AG09319 (cell line): Measurements from ENCODE around the gene CELA2B.
"Not testable (repeated sequence)": the region's sequence is repeated elsewhere in the genome, so short reads cannot be mapped to it uniquely, and the experiment has no call there.

ENCODE experiments used
- DNase-seq: peaks from one replicate; pipeline ENCODE4 v3.0.0-alpha.2; 2010; ENCODE audit warnings: low read depth; ENCODE audit errors: extremely low read depth
- TF ChIP-seq, protein P1 (sequence below): IDR thresholded peaks from 2 replicates; pipeline ENCODE4 v1.5.1; 2011; ENCODE audit warnings: low read depth, mild to moderate bottlenecking, inconsistent platforms, low read length, moderate library complexity

The CELA2B gene

GRCh38 chr1:15455522-15455921 is 20.4 kb upstream of the CELA2B start:
- TF ChIP-seq, protein P1, sequence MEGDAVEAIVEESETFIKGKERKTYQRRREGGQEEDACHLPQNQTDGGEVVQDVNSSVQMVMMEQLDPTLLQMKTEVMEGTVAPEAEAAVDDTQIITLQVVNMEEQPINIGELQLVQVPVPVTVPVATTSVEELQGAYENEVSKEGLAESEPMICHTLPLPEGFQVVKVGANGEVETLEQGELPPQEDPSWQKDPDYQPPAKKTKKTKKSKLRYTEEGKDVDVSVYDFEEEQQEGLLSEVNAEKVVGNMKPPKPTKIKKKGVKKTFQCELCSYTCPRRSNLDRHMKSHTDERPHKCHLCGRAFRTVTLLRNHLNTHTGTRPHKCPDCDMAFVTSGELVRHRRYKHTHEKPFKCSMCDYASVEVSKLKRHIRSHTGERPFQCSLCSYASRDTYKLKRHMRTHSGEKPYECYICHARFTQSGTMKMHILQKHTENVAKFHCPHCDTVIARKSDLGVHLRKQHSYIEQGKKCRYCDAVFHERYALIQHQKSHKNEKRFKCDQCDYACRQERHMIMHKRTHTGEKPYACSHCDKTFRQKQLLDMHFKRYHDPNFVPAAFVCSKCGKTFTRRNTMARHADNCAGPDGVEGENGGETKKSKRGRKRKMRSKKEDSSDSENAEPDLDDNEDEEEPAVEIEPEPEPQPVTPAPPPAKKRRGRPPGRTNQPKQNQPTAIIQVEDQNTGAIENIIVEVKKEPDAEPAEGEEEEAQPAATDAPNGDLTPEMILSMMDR = no peak

DNA sequence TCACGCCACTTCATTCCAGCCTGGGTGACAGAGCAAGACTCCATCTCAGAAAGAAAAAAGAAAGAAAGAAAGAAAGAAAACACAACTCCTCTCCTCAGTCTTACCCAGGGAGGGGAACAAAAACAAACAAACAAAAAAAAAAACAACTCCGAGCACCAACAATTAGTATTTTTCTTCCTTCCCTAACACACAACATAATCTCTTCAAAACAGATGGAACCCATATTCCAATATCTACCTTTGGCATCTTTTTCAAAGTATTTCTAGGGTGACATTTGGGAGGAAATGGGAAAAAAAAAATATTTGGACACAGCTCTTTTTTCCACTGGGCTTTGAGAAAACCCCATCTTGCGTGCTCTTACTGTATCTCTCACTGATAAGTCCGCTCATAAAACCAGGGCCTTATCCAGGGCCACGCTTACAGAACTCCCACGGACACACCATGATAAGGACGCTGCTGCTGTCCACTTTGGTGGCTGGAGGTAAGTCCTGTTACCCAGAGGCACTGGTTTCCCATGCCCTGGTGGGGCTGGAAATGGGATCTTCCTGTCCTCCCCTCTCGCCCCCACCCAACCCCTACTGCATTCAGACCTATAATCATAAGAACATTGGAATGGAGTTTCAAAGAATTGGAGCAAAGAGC is 19.5 kb upstream of the CELA2B start, which contains the start of gene CELA2A:
Gene CELA2A, plus strand, starts transcription at position 420 of the 642 bp plus-strand sequence. Its CDS starts 22 bp downstream, at position 442.
- no peak for DNase-seq

More at GRCh38 chr1:15455522-15455921, 20.4 kb upstream of the CELA2B start:
- DNase-seq = peak; percentile 55

DNA sequence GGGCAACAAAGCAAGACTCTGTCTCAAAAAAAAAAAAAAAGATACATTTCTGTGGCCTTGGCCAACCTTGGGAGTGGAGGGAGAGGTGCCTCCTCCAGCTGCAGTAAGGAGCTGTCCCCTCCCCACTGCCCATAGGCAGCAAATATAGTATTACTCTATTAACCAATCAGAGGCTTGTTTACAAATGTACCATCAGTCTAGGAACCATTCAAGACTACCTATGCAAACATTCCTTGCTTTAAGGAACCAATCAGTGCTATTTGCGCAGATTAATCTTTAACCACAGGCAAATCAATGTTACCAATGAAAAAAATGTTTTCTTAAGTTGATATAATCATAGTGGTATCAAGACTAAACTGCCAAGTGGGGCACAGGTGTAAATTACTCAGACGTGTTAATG is 18.3 kb upstream of the CELA2B start:
- TF ChIP-seq, protein P1 = no peak
- DNase-seq = no peak

More for the DNA sequence above, 19.5 kb upstream of the CELA2B start, which contains the start of gene CELA2A:
- TF ChIP-seq, protein P1 = no peak

DNA sequence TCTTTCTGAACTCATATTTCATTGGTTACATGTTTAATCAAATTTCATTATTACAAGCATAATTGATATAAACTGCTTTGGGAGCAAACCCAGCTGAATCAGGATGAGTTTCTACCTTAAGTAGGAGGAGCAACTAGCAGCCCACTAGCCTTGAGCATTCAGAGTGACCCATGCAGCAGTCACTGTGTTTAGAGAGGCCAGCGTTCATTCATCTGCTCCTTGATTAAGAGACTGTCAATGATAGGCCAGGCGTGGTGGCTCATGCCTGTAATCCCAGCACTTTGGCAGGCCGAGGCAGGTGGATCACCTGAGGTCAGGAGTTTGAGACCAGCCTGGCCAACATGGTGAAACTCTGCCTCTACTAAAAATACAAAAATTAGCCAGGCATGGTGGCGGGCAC is 17.5 kb upstream of the CELA2B start:
- DNase-seq = not testable (repeated sequence)

DNA sequence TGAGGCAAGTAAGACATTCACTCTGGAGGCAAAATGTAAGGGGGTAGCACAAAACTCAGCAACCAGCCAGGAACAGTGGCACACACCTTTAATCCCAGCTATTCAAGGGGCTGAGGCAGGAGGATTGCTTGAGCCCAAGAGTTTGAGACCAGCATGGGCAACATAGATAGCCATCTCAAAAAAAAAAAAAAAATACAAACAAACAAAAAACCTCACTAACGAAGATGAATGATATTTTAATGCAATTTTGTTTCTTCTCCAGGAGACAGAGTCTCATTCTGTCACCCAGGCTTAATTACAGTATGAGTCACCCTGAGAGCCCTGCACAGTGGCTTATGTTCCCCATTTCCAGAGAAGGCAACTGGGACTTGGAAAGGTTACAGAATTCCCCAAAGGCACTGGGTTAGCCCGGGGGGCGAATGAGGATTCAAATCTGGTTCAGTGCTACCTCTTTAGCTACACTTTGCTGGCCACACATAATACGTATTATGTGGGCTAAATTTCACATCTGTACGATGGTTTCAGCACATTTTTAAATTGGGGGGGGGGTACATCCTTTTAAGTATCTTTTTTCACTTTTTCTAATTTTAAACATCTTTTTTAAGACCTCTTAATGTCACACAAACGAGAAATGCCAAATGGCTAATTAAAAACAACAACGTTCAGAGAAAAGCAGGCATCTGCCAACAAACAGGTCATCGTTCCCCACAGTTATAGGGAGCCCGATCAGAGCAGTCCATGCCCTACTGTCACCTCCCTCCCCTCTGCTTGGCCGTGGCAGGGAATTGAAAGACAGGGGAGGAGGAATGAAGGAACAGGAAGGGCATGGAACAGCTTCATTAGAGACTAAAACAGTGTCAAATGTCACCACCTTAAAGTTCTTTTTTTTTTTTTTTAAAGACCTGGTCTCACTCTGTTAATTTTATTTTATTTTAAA is 15.9 kb upstream of the CELA2B start:
- TF ChIP-seq, protein P1 = no peak
- no peak for DNase-seq

- no peak for DNase-seq
- TF ChIP-seq, protein P1 = no peak
Measured at GRCh38 chr1:15460708-15461095, 15.2 kb upstream of the CELA2B start.

DNA sequence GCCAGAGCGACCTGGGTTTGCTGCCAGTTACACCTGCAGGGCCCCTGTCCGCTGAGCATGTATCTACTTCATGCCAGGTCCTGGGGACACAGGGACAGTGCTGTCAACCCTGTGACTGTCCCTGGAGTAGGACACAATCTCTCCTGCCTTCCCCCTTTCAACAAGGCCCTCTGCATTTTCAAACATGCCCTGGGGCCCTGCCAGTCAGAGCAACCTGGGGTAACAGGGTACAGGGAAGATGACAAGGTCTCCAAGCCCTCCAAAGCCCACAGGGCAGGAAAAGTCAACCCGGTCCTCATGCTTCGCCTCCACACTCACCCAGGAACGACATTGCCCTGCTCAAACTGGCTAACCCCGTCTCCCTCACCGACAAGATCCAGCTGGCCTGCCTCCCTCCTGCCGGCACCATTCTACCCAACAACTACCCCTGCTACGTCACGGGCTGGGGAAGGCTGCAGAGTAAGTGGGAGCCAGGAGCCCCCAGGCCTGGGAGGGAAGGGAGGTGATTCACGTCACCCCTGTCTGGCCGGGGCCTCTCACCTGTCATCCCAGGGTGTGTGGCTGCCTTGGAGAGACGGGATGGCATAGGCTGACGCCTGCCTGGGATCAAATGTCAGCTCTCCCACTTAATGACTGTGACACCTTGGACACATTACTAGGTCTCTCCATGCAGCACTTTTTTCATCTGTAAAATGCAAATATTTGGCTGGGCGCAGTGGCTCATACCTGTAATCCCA is 12.7 kb upstream of the CELA2B start:
- not testable (repeated sequence) for DNase-seq

- DNase-seq = not testable (repeated sequence)
Measured at GRCh38 chr1:15463926-15464322, 12.0 kb upstream of the CELA2B start.
